Measurements from ENCODE around the gene RBMS1. TPM values are rescaled to one million over a fixed set of nuclear protein-coding genes. Genes with fewer than 3 reads are reported as not detected.

The RBMS1 gene
- total RNA-seq, 3 donors from 2014 or later: 9.7 to 58.3 (median 21.6) TPM

DNA sequence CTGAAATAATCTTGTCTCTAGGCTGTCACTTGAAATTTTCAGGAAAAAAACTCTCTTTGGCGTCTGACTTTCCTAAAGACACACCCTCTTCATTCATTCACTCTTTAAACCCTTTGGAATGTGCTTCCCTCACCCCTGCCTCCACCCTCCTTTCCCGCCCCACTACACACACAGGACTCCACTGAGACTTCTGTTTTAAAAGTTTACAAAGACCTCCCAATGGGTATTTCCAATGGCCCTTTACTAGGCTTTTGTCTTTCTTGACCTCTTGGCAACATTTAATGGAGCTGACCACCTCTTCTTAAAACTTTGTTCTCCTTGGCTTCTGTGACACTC, 96.1 kb downstream of the RBMS1 start:
- intact Hi-C loops (cut with DNase I, micrococcal nuclease): no loop called here
- no peaks in the 10 kb centered on the region for H3K9me3 ChIP-seq
- H3K4me1 ChIP-seq (ENCODE audit: low read depth): no peaks in the 10 kb centered on the region
- H3K36me3 ChIP-seq (ENCODE audit: low read depth): no peaks in the 10 kb centered on the region
- ATAC-seq (no peak), DNase-seq (no peak)
- TF ChIP-seq, protein P1, sequence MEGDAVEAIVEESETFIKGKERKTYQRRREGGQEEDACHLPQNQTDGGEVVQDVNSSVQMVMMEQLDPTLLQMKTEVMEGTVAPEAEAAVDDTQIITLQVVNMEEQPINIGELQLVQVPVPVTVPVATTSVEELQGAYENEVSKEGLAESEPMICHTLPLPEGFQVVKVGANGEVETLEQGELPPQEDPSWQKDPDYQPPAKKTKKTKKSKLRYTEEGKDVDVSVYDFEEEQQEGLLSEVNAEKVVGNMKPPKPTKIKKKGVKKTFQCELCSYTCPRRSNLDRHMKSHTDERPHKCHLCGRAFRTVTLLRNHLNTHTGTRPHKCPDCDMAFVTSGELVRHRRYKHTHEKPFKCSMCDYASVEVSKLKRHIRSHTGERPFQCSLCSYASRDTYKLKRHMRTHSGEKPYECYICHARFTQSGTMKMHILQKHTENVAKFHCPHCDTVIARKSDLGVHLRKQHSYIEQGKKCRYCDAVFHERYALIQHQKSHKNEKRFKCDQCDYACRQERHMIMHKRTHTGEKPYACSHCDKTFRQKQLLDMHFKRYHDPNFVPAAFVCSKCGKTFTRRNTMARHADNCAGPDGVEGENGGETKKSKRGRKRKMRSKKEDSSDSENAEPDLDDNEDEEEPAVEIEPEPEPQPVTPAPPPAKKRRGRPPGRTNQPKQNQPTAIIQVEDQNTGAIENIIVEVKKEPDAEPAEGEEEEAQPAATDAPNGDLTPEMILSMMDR (IDR thresholded peaks at IDR 0.05): no peak
- no peak overlapping the region for H3K4me3 ChIP-seq

GRCh38 chr2:160394153-160394552, 99.5 kb downstream of the RBMS1 start:
- Histone ChIP-seq H3K9me3 (no peaks in the 10 kb centered on the region), H3K4me3 (no peak overlapping the region), H3K36me3 (ENCODE audit: low read depth) (no peaks in the 10 kb centered on the region), H3K4me1 (ENCODE audit: low read depth) (no peaks in the 10 kb centered on the region)
- TF ChIP-seq, protein P1 (IDR thresholded peaks at IDR 0.05): no peak
- intact Hi-C loops (cut with DNase I, micrococcal nuclease): no loop called here
- DNase-seq (no peak), ATAC-seq (peak; percentile 76)

DNA sequence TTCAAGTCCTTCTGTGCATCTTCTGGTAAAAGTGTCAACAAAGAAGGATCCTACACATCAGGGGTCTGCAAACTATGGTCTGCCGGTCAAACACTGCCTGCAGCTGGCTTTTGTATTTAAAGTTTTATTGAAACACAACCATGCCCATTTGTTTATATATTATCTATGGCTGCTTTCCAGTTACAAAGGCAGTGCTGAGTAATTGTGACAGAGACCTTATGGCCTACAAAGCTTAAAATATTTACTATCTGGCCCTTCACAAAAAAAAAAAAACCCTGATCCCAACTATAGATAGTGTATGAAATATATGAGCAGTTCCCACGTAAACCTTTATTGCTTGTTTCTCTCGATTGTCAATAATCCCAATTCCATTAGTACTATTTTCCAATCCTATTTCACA, 101.4 kb downstream of the RBMS1 start:
- H3K4me1 ChIP-seq (ENCODE audit: low read depth): peaks cover 6% of the 10 kb centered on the region
- H3K36me3 ChIP-seq (ENCODE audit: low read depth): no peaks in the 10 kb centered on the region
- intact Hi-C loops (cut with DNase I, micrococcal nuclease): no loop called here
- TF ChIP-seq, protein P1 (IDR thresholded peaks at IDR 0.05): no peak
- no peak overlapping the region for H3K4me3 ChIP-seq
- no peak for ATAC-seq
- H3K9me3 ChIP-seq: no peaks in the 10 kb centered on the region
- no peak for DNase-seq

- DNase-seq (no peak), ATAC-seq (no peak)
- H3K9me3 ChIP-seq: no peaks in the 10 kb centered on the region
- H3K4me1 ChIP-seq (ENCODE audit: low read depth): peaks cover 6% of the 10 kb centered on the region
- intact Hi-C loops (cut with DNase I, micrococcal nuclease): no loop called here
- no peak overlapping the region for H3K4me3 ChIP-seq
- TF ChIP-seq, protein P1 (IDR thresholded peaks at IDR 0.05): no peak
- no peaks in the 10 kb centered on the region for H3K36me3 ChIP-seq (ENCODE audit: low read depth)
Measured at GRCh38 chr2:160390544-160391455, 102.8 kb downstream of the RBMS1 start.

DNA sequence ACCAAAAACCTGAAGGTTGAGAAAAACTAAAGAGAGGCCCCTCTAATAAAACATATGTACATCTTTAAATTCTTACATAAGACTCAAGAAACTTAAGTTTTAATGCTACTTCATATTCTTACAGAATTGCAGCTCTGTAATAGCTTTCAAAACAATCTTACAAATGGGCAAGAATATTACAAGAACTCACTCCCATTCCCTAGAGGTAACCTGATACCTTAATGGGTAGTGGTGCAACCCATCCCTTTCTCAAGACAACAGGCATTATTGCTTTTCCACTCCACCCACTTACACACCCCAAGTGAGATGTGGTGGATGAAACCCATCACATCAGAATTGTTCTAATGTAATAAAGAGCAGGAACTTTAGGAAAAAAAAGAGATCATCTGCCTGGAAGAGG, 103.7 kb downstream of the RBMS1 start:
- TF ChIP-seq, protein P1 (IDR thresholded peaks at IDR 0.05): no peak
- intact Hi-C loops (cut with DNase I, micrococcal nuclease): no loop called here
- no peak for ATAC-seq

More for the DNA sequence above, 103.7 kb downstream of the RBMS1 start:
- H3K4me1 ChIP-seq (ENCODE audit: low read depth): peaks cover 6% of the 10 kb centered on the region
- DNase-seq: no peak
- H3K36me3 ChIP-seq (ENCODE audit: low read depth): no peaks in the 10 kb centered on the region
- H3K4me3 ChIP-seq: no peak overlapping the region
- H3K9me3 ChIP-seq: no peaks in the 10 kb centered on the region

Measured in mucosa of descending colon (tissue), 3 donors.